NT2/D1 (cell line): ENCODE measurements around the gene GBF1.

Experiments
- SUZ12 ChIP-seq: IDR thresholded peaks from 2 replicates; pipeline ENCODE4 v1.6.1; 2011; ENCODE audit not compliant: insufficient read length, insufficient read depth; ENCODE audit errors: extremely low read depth
- YY1 ChIP-seq: IDR thresholded peaks from 2 replicates; pipeline ENCODE4 v1.6.1; 2011; ENCODE audit not compliant: insufficient read length, insufficient read depth
- ZNF274 ChIP-seq: IDR thresholded peaks from 2 replicates; pipeline ENCODE4 v1.6.1; 2011; ENCODE audit warnings: mild to moderate bottlenecking, low read depth, low read length

GRCh38 chr10:102234888-102235597 lies 10.3 kb upstream of the GBF1 start:
- TF ChIP-seq ZNF274 = no peak
- no peak for TF ChIP-seq YY1
- no peak for TF ChIP-seq SUZ12
